Esophagus muscularis mucosa (tissue), 4 donors: Measurements from ENCODE around the gene FAM227B.

ENCODE experiments used
- CTCF ChIP-seq, 3 experiments: fragments of 200-600 bp in 2 of 3; fragments of 450-650 bp in 1 of 3; sonication (generic) in 2 of 3; IDR thresholded peaks; one replicate each; pipeline ENCODE4 v1.5.1; 2017 to 2019; ENCODE audit warnings: antibody characterized with exemption in 3 of 3, mild to moderate bottlenecking in 2 of 3, moderate library complexity in 1 of 3
- EP300 ChIP-seq: sonication (generic); formaldehyde crosslinking; IDR thresholded peaks from one replicate; pipeline ENCODE4 v1.6.1; 2017; ENCODE audit warnings: antibody characterized with exemption
- POLR2A ChIP-seq: fragments of 450-650 bp; IDR thresholded peaks from one replicate; pipeline ENCODE4 v1.6.1; 2017; ENCODE audit warnings: antibody characterized with exemption, moderate library complexity, mild to moderate bottlenecking, low read depth
- POLR2AphosphoS5 ChIP-seq, 2 donors: sonication (generic); formaldehyde crosslinking; IDR thresholded peaks; one replicate each; pipeline ENCODE4 v1.6.1; 2017; ENCODE audit warnings: antibody characterized with exemption in 2 of 2

GRCh38 chr15:49589030-49589429 lies 31.6 kb downstream of the FAM227B start:
- TF ChIP-seq POLR2A (no peak), POLR2AphosphoS5 (IDR thresholded peaks at IDR 0.05) (no peak), CTCF (IDR thresholded peaks at IDR 0.05) (no peak), EP300 (no peak)
